ENCODE measurements around the gene PTPRU.

Gene PTPRU

DNA sequence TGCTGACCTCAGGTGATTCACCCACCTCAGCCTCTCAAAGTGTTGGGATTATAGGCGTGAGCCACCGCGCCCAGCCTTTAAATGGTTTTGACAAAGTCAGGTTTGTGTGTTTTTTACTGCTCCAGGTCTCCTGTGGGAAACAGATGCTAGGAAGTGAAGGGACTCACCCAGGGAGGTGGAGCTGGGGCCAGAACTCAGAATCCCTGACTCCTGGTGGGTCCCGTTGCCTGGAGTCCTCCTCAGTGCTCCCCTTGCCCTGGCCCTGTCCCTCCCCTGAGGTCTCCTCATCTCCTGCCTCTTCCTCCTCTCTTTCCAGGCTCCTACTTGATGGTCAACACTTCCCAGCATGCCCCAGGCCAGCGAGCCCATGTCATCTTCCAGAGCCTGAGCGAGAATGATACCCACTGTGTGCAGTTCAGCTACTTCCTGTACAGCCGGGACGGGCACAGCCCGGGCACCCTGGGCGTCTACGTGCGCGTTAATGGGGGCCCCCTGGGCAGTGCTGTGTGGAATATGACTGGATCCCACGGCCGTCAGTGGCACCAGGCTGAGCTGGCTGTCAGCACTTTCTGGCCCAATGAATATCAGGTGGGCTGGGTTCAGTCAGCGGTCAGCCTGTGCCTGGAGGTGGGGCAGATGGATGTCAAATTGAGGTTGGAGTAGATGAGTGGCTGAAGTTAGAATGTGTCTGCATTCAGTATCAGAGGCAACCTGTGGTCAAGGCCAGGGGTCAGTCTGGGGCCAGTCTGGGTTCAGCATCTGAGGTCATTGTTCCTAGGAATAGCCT, 22.1 kb downstream of the PTPRU start:
- Histone ChIP-seq H3K4me1 (ENCODE audit: insufficient read depth, low read length) (peaks cover 22% of the 10 kb centered on the region; the same call in 1 of the 2 replicates), H3K9ac (ENCODE audit: low read depth, low read length) (no peak overlapping the region), H3K9me3 (ENCODE audit: insufficient read depth, low read depth, low read length) (no peaks in the 10 kb centered on the region), H3K27ac (ENCODE audit: low read length) (no peak overlapping the region), H3K4me3 (ENCODE audit: low read length) (no peak overlapping the region), H3K36me3 (ENCODE audit: insufficient read depth, low read depth, low read length) (no peaks in the 10 kb centered on the region), H3K27me3 (ENCODE audit: insufficient read depth, low read length) (peaks cover 40% of the 10 kb centered on the region)

DNA sequence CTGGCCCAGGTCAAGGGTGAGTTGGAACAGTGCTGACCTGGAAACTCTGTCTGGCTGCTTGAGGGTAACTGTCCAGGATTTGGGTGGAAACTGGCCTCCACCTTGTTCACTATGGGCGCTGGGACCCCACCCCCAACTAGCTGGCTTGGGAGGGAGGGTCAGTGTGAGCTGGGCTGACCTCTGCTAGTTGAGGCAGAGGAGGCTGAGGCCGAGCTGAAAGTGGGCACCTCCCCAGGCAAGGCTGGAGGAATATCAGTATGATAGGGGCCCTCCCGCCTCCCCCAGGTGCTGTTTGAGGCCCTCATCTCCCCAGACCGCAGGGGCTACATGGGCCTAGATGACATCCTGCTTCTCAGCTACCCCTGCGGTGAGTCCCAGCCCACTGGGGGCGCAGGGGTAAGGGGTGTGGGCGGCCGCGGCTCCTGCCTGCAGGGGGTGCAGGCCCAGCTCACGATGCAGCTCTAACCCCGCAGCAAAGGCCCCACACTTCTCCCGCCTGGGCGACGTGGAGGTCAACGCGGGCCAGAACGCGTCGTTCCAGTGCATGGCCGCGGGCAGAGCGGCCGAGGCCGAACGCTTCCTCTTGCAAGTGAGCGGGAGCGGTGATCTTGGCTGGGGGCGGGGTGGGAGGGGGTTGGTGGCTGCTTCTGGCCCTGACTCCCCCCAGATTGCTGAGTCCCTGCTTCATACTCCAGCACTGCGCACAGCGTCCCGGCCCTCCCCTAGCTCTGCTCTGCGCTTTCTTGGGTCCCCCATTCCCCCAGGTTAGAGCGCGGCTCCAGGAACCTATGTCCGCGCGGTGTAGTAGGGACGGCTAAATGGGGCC, 22.9 kb downstream of the PTPRU start:
- Histone ChIP-seq H3K27ac (ENCODE audit: low read length) (no peak overlapping the region), H3K4me3 (ENCODE audit: low read length) (peak overlapping the region; percentile 69), H3K9ac (ENCODE audit: low read depth, low read length) (no peak overlapping the region)

DNA sequence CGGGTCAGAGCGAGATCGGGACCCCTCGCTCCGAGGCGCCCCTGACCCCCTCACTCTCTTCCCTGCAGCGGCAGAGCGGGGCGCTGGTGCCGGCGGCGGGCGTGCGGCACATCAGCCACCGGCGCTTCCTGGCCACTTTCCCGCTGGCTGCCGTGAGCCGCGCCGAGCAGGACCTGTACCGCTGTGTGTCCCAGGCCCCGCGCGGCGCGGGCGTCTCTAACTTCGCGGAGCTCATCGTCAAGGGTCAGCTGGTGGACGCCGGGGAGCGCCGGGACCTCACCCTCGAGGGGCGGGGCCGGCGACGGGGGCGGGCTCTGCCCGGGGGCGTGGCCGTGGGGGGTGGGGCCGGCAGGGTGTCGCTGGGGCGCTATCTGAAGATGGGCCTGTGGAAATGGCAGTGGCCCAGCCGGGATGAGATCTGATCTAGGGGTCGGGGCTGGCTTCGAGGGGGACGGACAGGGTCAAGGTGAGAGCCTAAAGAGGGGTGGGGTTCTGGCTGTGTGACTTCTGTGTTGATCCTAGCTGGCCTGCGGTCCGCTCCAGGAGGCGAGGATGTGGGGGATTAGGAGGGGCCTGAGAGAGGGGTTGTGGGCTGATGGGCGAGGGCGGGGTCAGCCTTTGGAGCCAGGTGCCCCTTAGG, 23.6 kb downstream of the PTPRU start:
- Histone ChIP-seq H3K36me3 (ENCODE audit: insufficient read depth, low read depth, low read length) (no peaks in the 10 kb centered on the region), H3K9me3 (ENCODE audit: insufficient read depth, low read depth, low read length) (no peaks in the 10 kb centered on the region), H3K4me1 (ENCODE audit: insufficient read depth, low read length) (peaks cover 22% of the 10 kb centered on the region; the same call in 1 of the 2 replicates), H3K9ac (ENCODE audit: low read depth, low read length) (no peak overlapping the region), H3K27me3 (ENCODE audit: insufficient read depth, low read length) (peaks cover 40% of the 10 kb centered on the region), H3K4me3 (ENCODE audit: low read length) (peak overlapping the region; percentile 69), H3K27ac (ENCODE audit: low read length) (no peak overlapping the region)

More for the DNA sequence above, 22.9 kb downstream of the PTPRU start:
- no peaks in the 10 kb centered on the region for H3K36me3 ChIP-seq (ENCODE audit: insufficient read depth, low read depth, low read length)
- H3K27me3 ChIP-seq (ENCODE audit: insufficient read depth, low read length) = peaks cover 40% of the 10 kb centered on the region
- H3K4me1 ChIP-seq (ENCODE audit: insufficient read depth, low read length) = peaks cover 22% of the 10 kb centered on the region; the same call in 1 of the 2 replicates
- no peaks in the 10 kb centered on the region for H3K9me3 ChIP-seq (ENCODE audit: insufficient read depth, low read depth, low read length)

DNA sequence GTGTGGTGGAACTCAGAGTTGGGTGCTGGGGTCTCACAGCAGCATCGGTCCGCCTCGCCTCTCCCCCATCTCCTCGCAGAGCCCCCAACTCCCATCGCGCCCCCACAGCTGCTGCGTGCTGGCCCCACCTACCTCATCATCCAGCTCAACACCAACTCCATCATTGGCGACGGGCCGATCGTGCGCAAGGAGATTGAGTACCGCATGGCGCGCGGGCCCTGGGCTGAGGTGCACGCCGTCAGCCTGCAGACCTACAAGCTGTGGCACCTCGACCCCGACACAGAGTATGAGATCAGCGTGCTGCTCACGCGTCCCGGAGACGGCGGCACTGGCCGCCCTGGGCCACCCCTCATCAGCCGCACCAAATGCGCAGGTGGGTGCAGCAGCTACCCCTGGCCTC, 24.2 kb downstream of the PTPRU start:
- Histone ChIP-seq H3K9me3 (ENCODE audit: insufficient read depth, low read depth, low read length) (no peaks in the 10 kb centered on the region), H3K27me3 (ENCODE audit: insufficient read depth, low read length) (peaks cover 40% of the 10 kb centered on the region), H3K4me3 (ENCODE audit: low read length) (peak overlapping the region; percentile 69; the same call in 1 of the 2 replicates), H3K36me3 (ENCODE audit: insufficient read depth, low read depth, low read length) (no peaks in the 10 kb centered on the region), H3K27ac (ENCODE audit: low read length) (no peak overlapping the region), H3K4me1 (ENCODE audit: insufficient read depth, low read length) (peaks cover 22% of the 10 kb centered on the region; the same call in 1 of the 2 replicates), H3K9ac (ENCODE audit: low read depth, low read length) (no peak overlapping the region)

DNA sequence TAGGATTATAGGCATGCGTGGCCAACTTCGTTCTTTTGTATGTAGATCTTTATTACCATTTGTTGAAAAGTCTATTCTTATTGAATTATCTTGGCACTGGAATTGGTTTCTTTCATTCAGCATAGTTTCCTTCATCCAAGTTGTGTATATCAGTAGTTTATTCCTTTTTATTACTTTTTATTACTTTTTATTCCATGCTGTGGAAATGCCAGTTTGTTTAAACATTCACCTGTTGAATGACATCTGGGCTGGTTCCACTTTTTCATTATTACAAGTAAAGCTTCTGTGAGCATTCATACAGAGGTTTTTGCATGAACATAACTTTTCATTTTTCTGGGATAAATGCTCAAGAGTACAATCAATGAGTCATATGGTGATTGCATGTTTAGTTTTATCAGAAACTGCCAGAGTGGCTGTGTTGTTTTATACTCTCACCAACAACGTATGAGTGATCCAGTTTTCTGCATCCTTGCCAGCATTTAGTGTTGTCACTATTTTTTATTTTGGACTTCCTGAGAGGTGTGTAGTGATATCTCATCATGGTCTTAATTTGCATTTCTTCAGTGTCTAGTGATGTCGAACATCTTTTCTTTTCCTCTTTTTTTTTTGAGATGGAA, 28.6 kb downstream of the PTPRU start:
- Histone ChIP-seq H3K27ac (ENCODE audit: low read length) (no peak overlapping the region), H3K4me1 (ENCODE audit: insufficient read depth, low read length) (no peaks in the 10 kb centered on the region; the same call in 1 of the 2 replicates), H3K9ac (ENCODE audit: low read depth, low read length) (no peak overlapping the region), H3K4me3 (ENCODE audit: low read length) (no peak overlapping the region), H3K27me3 (ENCODE audit: insufficient read depth, low read length) (peaks cover 11% of the 10 kb centered on the region), H3K36me3 (ENCODE audit: insufficient read depth, low read depth, low read length) (no peaks in the 10 kb centered on the region), H3K9me3 (ENCODE audit: insufficient read depth, low read depth, low read length) (no peaks in the 10 kb centered on the region)

DNA sequence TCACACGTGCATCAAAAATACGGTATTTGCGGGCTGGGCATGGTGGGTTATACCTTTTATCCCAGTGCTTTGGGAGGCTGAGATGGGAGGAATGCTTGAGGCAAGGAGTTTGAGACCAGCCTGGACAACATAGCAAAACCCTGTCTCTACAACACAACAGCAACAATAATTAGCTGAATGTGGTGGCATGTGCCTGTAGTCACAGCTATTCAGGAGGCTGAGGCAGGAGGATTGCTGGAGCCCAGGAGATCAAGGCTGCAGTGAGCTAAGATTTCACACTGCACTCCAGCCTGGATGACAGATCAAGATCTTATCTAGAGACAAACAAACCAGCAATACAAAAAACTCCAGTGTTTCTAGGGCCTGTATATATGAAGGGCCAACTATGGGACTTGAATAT, 30.6 kb downstream of the PTPRU start:
- no peak overlapping the region for H3K27ac ChIP-seq (ENCODE audit: low read length)
- H3K9ac ChIP-seq (ENCODE audit: low read depth, low read length) = no peak overlapping the region
- no peaks in the 10 kb centered on the region for H3K36me3 ChIP-seq (ENCODE audit: insufficient read depth, low read depth, low read length)
- H3K4me1 ChIP-seq (ENCODE audit: insufficient read depth, low read length) = peaks cover 11% of the 10 kb centered on the region; the same call in 1 of the 2 replicates
- no peaks in the 10 kb centered on the region for H3K9me3 ChIP-seq (ENCODE audit: insufficient read depth, low read depth, low read length)
- no peaks in the 10 kb centered on the region for H3K27me3 ChIP-seq (ENCODE audit: insufficient read depth, low read length)
- no peak overlapping the region for H3K4me3 ChIP-seq (ENCODE audit: low read length)

DNA sequence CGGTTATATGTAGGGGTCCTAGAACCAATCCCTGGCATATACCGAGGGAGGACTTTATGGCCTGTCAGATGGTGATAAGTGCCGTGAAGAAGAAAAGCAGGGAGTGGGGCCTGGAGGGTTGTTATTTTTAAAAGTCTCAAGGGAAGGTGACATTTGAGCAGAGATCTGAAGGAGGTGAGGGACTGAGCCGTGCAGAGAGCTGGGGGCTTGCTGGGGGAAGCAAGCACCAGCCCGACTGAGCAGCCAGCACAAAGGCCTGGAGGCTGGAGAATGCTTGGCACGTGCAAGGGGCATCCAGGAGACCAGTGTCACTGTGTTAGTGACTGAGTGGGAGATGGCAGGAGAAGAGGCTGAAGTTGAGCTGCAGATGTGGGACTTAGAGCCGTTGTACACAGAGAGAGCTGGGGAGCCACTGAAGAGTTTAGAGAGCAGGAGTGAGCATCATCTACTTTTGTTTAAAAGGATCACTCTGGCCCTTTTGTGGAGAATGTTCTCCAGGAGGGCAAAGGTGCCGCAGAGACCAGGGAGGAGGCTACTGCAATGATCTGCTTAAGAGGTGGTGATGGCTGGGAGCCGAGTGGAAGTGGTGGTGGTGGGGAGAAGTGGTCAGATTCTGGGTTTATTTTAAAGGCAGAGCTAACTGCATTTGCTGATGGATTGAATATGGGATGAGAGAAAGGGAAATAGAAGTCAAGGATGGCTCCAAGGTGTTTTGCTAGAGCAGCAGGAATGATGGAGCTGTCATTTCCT, 31.2 kb downstream of the PTPRU start:
- no peaks in the 10 kb centered on the region for H3K27me3 ChIP-seq (ENCODE audit: insufficient read depth, low read length)

DNA sequence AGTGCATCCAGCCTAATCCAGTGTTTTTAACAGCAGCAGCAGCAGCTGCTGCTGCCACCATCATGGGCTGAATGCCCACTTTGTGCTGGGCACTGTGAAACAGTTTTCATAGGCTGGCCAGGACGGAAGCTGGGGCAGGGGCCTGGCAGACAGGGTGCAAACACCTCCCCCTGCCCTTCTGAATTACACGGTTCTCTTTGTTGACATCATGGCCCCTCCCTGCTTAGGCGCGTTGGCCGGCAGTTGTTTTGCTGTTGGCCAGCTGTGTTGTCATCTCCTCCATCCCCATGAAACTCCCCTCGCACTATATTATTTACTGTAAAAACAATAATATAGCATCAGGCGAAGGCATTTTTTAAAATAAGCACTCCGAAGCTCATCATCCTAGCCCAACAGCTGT, 33.1 kb downstream of the PTPRU start:
- H3K36me3 ChIP-seq (ENCODE audit: insufficient read depth, low read depth, low read length) = no peaks in the 10 kb centered on the region
- no peaks in the 10 kb centered on the region for H3K9me3 ChIP-seq (ENCODE audit: insufficient read depth, low read depth, low read length)
- H3K27me3 ChIP-seq (ENCODE audit: insufficient read depth, low read length) = no peaks in the 10 kb centered on the region
- no peak overlapping the region for H3K9ac ChIP-seq (ENCODE audit: low read depth, low read length)
- no peak overlapping the region for H3K27ac ChIP-seq (ENCODE audit: low read length)
- H3K4me3 ChIP-seq (ENCODE audit: low read length) = no peak overlapping the region
- peaks cover 17% of the 10 kb centered on the region for H3K4me1 ChIP-seq (ENCODE audit: insufficient read depth, low read length)

More for the DNA sequence above, 31.2 kb downstream of the PTPRU start:
- Histone ChIP-seq H3K9ac (ENCODE audit: low read depth, low read length) (no peak overlapping the region), H3K4me3 (ENCODE audit: low read length) (no peak overlapping the region), H3K36me3 (ENCODE audit: insufficient read depth, low read depth, low read length) (no peaks in the 10 kb centered on the region), H3K9me3 (ENCODE audit: insufficient read depth, low read depth, low read length) (no peaks in the 10 kb centered on the region), H3K27ac (ENCODE audit: low read length) (no peak overlapping the region), H3K4me1 (ENCODE audit: insufficient read depth, low read length) (peaks cover 17% of the 10 kb centered on the region)

DNA sequence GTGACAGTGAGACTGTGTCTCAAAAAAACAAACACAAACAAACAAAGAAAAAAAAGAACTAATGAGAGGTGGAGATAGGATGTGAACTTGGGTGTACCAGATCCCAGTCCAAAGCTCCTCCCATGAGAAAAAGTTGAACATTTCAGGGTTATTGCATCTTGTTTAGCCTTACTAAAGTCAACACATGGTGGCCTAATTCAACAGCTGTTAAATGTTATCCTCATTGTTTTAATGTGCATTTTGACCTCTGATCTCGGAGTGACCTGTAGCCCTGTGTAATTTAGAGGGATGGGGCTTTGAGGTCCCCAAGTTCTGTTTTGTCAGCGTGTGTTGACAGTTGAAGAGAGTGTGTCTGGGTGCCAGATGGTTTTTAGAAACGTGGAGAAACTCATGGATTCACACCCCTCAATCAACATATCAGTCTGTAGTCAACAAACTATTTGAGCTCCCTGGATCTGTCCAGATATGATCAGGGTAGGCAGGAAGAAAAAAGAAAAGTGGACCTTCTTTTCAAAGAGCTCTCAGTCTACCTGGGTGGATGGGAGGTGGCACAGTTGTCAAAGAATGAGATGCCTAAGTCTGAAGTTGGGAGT, 34.7 kb downstream of the PTPRU start:
- Histone ChIP-seq H3K4me1 (ENCODE audit: insufficient read depth, low read length) (peaks cover 17% of the 10 kb centered on the region), H3K9me3 (ENCODE audit: insufficient read depth, low read depth, low read length) (no peaks in the 10 kb centered on the region), H3K36me3 (ENCODE audit: insufficient read depth, low read depth, low read length) (no peaks in the 10 kb centered on the region), H3K9ac (ENCODE audit: low read depth, low read length) (no peak overlapping the region; the same call in 1 of the 2 replicates), H3K27ac (ENCODE audit: low read length) (no peak overlapping the region), H3K27me3 (ENCODE audit: insufficient read depth, low read length) (no peaks in the 10 kb centered on the region), H3K4me3 (ENCODE audit: low read length) (peak overlapping the region; percentile 28; the same call in 1 of the 2 replicates)

DNA sequence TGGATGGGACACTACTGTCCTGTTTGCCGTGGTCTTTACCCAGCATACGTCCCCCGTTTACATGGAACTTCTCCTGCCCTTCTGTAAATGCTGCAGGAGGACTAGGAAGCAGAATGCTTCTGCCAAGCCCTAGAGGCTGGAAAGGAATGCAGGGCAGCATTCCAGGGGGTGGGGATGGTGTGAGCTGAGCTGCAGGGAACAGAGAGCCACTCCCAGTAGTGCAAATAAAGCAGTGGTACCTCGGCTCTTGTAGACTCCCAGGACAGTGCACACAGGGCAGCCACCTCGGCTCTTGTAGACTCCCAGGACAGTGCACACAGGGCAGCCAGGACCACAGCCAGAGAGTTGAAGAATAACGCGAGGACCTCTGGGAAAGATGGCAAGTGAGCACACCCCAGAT, 35.4 kb downstream of the PTPRU start:
- H3K9me3 ChIP-seq (ENCODE audit: insufficient read depth, low read depth, low read length) = no peaks in the 10 kb centered on the region
- H3K4me1 ChIP-seq (ENCODE audit: insufficient read depth, low read length) = peaks cover 17% of the 10 kb centered on the region
- peak overlapping the region; percentile 43; the same call in 1 of the 2 replicates for H3K9ac ChIP-seq (ENCODE audit: low read depth, low read length)
- H3K4me3 ChIP-seq (ENCODE audit: low read length) = peak overlapping the region; percentile 39; the same call in 1 of the 2 replicates
- H3K27ac ChIP-seq (ENCODE audit: low read length) = no peak overlapping the region
- H3K27me3 ChIP-seq (ENCODE audit: insufficient read depth, low read length) = no peaks in the 10 kb centered on the region
- no peaks in the 10 kb centered on the region for H3K36me3 ChIP-seq (ENCODE audit: insufficient read depth, low read depth, low read length)
